VCaP (cell line): ENCODE measurements around the gene UBE4A.
"Not testable (repeated sequence)": the region's sequence is repeated elsewhere in the genome, so short reads cannot be mapped to it uniquely, and the experiment has no call there.

Source experiments
- H3K27ac ChIP-seq: fragments of 450-650 bp; 2 replicates; pipeline ENCODE4 v1.5.1; 2017
- TF ChIP-seq, protein P1 (sequence below): fragments of 450-650 bp; conservative IDR thresholded peaks from 2 replicates; pipeline ENCODE4 v1.5.1; 2017; ENCODE audit warnings: mild to moderate bottlenecking, moderate library complexity

UBE4A gene

DNA sequence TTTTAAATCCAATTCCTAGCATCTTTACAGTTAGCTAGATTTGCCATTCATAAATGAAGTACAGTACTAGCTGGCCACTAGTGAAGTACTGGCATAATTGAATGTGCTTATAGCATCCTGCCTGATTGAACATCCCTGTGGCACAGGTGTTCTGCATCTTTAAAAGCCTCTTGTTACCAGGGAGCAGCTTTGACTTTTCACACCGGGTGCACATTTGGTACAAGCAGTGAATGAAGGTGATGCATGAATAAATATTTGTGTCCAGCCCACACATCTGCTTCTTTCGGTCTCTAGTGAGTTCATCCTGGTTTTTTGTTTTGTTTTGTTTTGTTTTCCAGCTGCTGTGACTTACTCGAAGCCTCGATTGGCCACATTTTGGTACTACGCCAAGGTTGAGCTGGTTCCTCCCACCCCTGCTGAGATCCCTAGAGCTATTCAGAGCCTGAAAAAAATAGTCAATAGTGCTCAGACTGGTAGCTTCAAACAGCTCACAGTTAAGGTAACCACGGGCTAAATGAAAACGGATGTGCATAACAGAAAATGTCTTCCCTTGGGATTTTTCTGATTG lies 47.3 kb downstream of the UBE4A start:
- H3K27ac ChIP-seq, result no peak overlapping the region
- TF ChIP-seq, protein P1, sequence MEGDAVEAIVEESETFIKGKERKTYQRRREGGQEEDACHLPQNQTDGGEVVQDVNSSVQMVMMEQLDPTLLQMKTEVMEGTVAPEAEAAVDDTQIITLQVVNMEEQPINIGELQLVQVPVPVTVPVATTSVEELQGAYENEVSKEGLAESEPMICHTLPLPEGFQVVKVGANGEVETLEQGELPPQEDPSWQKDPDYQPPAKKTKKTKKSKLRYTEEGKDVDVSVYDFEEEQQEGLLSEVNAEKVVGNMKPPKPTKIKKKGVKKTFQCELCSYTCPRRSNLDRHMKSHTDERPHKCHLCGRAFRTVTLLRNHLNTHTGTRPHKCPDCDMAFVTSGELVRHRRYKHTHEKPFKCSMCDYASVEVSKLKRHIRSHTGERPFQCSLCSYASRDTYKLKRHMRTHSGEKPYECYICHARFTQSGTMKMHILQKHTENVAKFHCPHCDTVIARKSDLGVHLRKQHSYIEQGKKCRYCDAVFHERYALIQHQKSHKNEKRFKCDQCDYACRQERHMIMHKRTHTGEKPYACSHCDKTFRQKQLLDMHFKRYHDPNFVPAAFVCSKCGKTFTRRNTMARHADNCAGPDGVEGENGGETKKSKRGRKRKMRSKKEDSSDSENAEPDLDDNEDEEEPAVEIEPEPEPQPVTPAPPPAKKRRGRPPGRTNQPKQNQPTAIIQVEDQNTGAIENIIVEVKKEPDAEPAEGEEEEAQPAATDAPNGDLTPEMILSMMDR, result no peak

DNA sequence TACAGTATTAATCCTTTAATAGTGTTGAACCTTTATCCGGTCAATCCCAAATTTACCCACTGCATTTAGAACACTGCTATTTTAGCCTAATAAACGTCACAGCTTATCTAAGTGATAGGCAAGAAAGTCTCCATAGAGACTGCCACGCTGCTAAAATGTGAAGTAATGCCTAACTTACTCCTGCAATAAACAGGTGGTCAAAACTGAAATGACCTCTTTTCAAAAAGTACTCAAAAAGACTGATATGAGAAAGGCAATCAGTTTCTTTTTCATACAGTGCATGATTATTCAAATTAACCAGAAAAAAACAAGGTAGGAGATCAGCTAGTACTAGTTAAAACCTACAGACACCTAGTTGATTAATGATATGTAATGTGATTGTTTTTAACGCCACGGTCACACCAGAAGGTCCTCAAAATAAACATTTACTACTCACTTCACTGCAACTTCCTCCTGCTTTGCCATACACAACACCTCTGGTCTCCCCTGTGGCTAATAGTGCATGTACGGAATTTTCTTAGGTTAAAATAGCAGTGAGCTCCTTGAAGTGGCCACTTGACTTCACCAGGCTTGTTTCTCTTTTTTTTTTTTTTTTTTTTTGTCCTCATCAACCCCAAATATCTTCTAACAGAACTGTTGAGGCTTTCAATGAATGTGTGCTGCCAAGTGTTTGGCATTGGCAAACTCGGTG lies 50.8 kb downstream of the UBE4A start:
- TF ChIP-seq, protein P1, result no peak
- no peak overlapping the region for H3K27ac ChIP-seq

DNA sequence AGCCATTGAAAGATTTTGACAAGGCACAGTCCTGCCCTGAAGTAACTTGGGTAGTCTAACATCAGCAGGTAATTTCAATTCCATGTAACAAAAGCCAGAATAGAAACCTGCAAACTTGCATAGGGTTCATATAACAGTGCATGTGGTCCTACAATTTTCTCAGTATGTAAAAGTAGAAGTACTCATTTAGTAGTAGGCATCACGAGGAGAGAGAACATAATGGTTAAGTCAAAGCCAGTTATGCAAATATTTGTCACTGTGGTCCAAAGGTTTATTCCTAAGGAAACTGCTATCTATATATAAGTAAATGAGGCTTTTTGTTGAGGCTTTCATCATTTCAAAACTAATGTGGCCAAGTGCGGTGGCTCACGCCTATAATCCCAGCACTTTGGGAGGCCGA lies 52.1 kb downstream of the UBE4A start:
- no peak overlapping the region for H3K27ac ChIP-seq
- TF ChIP-seq, protein P1, result no peak

DNA sequence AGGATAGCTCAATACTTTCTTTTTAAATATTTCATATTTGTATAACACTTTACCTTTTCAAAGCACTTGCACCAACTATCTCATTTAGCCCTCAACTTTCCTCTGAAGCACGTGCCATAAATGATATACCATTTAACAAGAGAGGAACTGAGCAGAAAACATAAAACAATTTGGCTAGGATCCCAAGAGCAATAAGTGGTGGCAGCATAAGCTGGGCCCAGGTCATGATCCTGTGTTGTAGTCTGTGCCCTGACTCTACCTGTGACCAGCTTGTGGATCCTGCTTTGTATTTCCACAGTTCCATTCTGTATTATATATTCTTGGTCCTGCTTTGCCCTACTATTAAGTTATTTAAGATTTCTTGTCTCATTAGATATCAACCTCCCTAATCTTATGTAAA lies 53.5 kb downstream of the UBE4A start:
- TF ChIP-seq, protein P1, result no peak
- H3K27ac ChIP-seq, result no peak overlapping the region

DNA sequence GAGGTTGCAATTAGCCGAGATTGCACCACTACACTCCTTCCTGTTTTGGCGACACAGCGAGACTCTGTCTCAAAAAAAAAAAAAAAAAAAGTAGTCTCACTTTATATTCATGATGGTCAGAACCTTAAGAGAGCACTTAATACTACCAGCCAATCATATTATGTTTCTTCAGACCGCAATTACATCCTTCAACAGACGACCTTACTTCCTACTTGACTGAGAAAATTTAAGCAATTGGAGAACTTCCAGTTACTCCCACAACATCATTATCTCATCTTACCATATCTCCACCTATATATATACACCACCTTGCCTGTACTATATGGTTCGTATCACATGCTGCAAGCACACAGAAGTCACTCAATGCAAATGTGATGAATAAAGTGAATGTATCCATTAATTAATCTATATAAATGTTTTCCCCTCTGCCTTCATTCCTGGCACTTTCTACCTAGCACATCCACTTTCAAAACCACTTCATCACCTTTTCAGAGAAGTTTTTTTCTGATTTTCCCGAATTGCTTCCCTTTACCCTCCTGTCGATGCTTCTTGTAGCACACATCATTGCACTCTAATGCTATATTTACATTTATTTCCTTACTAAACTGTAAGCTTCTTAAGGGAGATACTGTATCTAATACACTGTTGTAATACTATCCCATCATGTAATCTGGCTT lies 55.8 kb downstream of the UBE4A start:
- 0 out of 2 replicates have a peak overlapping the region, but pooled peaks have one; percentile 3 for H3K27ac ChIP-seq
- TF ChIP-seq, protein P1, result no peak

DNA sequence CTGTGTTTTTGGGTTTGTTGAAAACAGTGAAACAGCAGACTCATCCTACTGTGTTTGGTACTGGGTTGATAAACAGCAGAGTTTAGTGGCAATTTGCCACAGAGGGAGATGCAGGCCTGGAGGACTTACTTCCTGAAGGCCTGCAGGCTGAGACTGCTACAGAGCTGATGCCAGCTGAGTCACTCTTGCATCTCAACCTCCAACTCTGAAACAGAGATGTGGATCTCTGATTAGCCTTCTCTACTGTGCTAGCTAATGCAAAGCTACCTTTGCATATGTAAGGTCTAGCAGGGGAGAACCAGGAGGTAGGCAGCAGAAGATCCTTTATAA lies 56.3 kb downstream of the UBE4A start:
- 0 out of 2 replicates have a peak overlapping the region, but pooled peaks have one; percentile 3 for H3K27ac ChIP-seq
- TF ChIP-seq, protein P1, result no peak

DNA sequence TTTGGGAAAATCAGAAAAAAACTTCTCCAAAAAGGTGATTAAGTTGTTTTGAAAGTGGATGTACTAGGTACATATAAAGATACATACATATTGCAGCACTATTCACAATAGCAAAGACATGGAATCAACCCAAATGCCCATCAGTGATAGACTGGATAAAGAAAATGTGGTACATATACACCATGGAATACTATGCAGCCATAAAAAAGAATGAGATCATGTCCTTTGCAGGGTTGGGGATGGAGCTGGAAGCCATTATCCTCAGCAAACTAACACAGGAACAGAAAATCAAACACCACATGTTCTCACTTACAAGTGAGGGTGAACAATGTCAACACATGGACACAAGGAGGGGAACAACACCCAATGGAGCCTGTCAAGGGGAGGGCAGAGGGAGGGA lies 57.5 kb downstream of the UBE4A start:
- not testable (repeated sequence) for H3K27ac ChIP-seq

DNA sequence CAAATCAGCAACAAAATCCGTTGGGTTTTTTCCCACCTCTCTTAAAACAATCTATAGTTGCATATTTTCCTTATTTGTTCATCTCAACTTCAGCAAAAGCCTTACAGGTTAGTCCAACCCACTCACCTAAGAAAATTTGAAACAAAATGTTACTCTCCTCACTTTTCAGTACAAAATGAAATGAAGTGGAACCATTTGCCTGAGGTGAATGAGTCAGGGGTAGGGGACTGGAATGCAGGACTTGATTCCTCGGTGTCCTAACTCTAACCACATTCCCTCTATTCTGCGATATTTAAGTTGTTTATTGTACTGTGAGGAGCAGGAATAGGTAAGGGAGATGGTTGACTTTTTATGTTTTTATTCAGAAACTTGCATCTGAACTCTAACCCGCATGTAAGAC lies 58.4 kb downstream of the UBE4A start:
- TF ChIP-seq, protein P1, result no peak
- H3K27ac ChIP-seq, result no peak overlapping the region
